Muscle layer of duodenum (tissue), 2 donors: ENCODE results near the gene SLC26A2.
"Not testable (repeated sequence)": the region's sequence is repeated elsewhere in the genome, so short reads cannot be mapped to it uniquely, and the experiment has no call there.

Experiments used
- H3K27ac ChIP-seq: one replicate; pipeline ENCODE4 v1.7.0; 2013; ENCODE audit warnings: mild to moderate bottlenecking, low read length
- H3K27me3 ChIP-seq: one replicate; pipeline ENCODE4 v1.7.0; 2013; ENCODE audit warnings: low read depth, mild to moderate bottlenecking, control low read depth, low read length
- H3K36me3 ChIP-seq, 2 donors: one replicate each; pipeline ENCODE4 v1.7.0; 2013; ENCODE audit warnings: low read length in 2 of 2, control low read depth in 1 of 2, mild to moderate bottlenecking in 1 of 2; ENCODE audit not compliant: insufficient read depth in 2 of 2, control insufficient read depth in 1 of 2
- H3K4me1 ChIP-seq, 2 donors: one replicate each; pipeline ENCODE4 v1.7.0; 2013; ENCODE audit warnings: low read length in 2 of 2, mild to moderate bottlenecking in 2 of 2, control low read depth in 1 of 2, moderate library complexity in 1 of 2; ENCODE audit not compliant: insufficient read depth in 2 of 2, control insufficient read depth in 1 of 2
- H3K4me3 ChIP-seq, 2 donors: one replicate each; pipeline ENCODE4 v1.7.0; 2013; ENCODE audit warnings: low read length in 2 of 2, low read depth in 1 of 2, mild to moderate bottlenecking in 1 of 2
- H3K9me3 ChIP-seq, 2 donors: one replicate each; pipeline ENCODE4 v1.7.0; 2013; ENCODE audit warnings: low read length in 2 of 2, control low read depth in 1 of 2, mild to moderate bottlenecking in 1 of 2; ENCODE audit not compliant: control insufficient read depth in 1 of 2
- donor health status: healthy.

SLC26A2 gene

DNA sequence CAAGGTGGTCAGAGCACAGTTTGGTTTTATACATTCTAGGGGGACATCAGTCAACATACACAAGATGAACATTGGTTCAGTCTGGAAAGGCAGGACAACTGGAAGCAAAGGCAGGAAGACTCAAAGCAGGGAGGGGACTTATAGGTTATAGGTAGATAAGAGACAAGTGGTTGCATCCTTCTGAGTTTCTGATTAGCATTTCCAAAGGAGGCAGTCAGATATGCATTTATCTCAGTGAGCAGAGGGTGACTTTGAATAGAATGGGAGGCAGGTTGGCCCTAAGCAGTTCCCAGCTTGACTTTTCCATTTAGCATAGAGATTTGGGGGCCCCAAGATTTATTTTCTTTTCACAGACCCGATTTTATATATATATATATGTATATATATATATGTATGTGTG is 67.5 kb downstream of the SLC26A2 start:
- not testable (repeated sequence) for H3K27me3 ChIP-seq, H3K4me3 ChIP-seq, H3K9me3 ChIP-seq, H3K4me1 ChIP-seq, H3K27ac ChIP-seq
- H3K36me3 ChIP-seq = peaks cover 50 to 53% of the 10 kb centered on the region in 2 donors

DNA sequence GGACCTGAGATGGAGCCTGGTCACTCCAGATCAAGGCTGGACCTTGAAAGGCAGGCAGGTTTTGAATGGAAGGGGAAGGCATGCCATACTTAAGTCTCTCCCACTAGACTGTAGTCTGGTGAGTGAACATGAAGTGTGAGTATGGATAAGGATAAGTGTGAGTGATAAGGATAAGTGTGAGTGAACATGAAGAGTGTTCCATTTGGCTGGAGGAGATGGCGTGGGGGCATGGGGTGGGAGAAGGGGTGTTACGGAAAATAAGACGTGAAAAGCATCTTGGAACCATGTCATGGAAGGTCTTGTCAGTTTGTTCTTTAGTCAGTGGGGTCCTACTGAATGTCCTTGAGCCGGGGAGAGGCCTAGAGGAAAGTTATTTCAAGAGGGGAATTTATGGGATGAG is 72.8 kb downstream of the SLC26A2 start:
- no peak overlapping the region for H3K4me3 ChIP-seq
- H3K27ac ChIP-seq = no peak overlapping the region
- peaks cover 60 to 69% of the 10 kb centered on the region in 2 donors for H3K36me3 ChIP-seq
- peaks cover 0 to 13% of the 10 kb centered on the region in 2 donors for H3K4me1 ChIP-seq
- no peaks in the 10 kb centered on the region for H3K27me3 ChIP-seq
- no peaks in the 10 kb centered on the region for H3K9me3 ChIP-seq

DNA sequence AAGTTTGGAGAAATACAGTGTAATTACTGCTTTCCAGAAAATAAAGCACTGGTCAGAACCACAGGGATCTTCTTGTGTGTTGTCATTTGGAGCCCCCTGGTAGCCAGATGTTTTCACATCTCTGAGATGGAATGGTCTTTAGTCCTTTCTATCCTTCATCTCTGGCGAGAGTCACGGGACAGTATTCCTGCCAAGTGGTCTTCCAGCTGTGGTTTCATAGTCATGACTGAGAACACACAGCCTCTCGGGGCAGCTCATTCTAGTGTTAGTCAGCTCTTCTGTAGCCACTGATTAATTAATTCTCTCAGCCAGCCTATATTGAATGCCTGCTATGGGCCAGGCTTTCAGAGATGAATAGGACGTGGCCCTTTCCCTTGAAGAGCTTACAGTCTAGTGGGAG is 74.1 kb downstream of the SLC26A2 start:
- peaks cover 68 to 69% of the 10 kb centered on the region in 2 donors for H3K36me3 ChIP-seq

DNA sequence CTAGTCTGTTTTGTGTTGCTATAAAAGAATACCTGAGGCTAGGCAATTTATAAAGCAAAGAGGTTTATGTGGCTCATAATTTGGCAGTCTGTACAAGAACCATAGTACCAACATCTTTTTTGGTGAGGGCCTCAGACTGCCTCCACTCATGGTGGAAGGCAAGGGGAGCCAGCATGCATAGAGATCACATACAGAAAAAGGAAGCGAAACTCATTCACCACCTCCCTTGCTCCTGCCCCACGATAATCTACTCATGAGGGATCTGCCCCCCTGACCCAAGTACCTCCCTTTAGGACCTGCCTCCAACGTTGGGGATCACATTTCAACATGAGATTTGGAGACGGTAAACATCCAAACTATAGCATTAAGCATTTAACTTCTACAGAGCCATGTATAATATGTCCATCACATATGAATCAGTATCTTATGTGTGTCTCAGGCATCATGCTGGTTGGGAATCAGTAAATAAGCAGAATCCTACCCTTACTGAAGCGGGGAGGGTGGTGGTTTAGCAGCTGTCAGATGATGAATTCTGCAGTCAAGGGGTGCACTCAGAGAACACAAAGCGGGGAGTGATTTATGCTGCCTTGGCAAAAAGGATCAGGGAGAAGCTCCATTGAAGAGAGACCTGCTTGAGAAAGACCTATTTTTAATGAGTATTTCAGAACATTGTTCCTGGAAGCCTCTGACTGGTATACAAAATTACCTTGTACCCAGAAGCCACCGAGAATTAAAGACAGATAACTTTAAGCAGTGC is 74.8 kb downstream of the SLC26A2 start:
- H3K9me3 ChIP-seq = no peaks in the 10 kb centered on the region
- no peaks in the 10 kb centered on the region for H3K27me3 ChIP-seq
- peaks cover 0 to 13% of the 10 kb centered on the region in 2 donors for H3K4me1 ChIP-seq
- H3K27ac ChIP-seq = no peak overlapping the region
- H3K36me3 ChIP-seq = peaks cover 69% of the 10 kb centered on the region in 2 donors
- H3K4me3 ChIP-seq = no peak overlapping the region

More for the DNA sequence above, 74.1 kb downstream of the SLC26A2 start:
- Histone ChIP-seq H3K4me3 (no peak overlapping the region), H3K27ac (no peak overlapping the region), H3K9me3 (no peaks in the 10 kb centered on the region), H3K4me1 (peaks cover 0 to 13% of the 10 kb centered on the region in 2 donors), H3K27me3 (no peaks in the 10 kb centered on the region)

DNA sequence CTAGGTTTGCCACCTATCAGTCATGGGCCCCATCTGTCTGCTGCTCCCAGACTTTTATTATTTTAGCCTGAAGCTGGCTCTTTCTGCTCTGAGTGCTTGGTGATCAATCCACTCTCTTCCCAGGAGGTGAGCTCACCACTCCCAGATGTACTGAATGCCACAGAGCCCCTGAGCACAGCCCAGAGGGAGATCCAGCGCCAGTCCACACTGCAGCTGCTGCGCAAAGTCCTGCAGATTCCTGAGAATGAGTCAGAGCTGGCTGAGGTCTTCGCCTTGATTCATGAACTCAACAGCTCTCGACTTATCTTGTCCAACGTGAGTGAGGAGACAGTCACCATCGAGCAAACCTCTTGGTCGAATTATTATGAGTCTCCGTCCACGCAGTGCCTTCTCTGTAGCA is 76.0 kb downstream of the SLC26A2 start:
- no peaks in the 10 kb centered on the region for H3K27me3 ChIP-seq
- peaks cover 74 to 76% of the 10 kb centered on the region in 2 donors for H3K36me3 ChIP-seq
- peaks cover 0 to 13% of the 10 kb centered on the region in 2 donors for H3K4me1 ChIP-seq
- no peak overlapping the region for H3K27ac ChIP-seq
- H3K9me3 ChIP-seq = no peaks in the 10 kb centered on the region
- no peak overlapping the region for H3K4me3 ChIP-seq
